HG03565 (cell line): ENCODE results near the gene PKD2L2.
"Not testable (repeated sequence)": the region's sequence is repeated elsewhere in the genome, so short reads cannot be mapped to it uniquely, and the experiment has no call there.

Experiments
- ATAC-seq: cut with Tn5 transposase; IDR thresholded peaks from one replicate; pipeline ENCODE4 v1.9.1; 2021; ENCODE audit warnings: mild to moderate bottlenecking, moderate library complexity; ENCODE audit not compliant: unreplicated experiment

PKD2L2 gene

GRCh38 chr5:137887831-137888230, 1.4 kb upstream of the PKD2L2 start:
- ATAC-seq = no peak

GRCh38 chr5:137888466-137888862, 793 bp upstream of the PKD2L2 start:
- ATAC-seq = no peak

- ATAC-seq = no peak
These were observed 1.6 kb downstream of the PKD2L2 start for GRCh38 chr5:137890845-137891244.

DNA sequence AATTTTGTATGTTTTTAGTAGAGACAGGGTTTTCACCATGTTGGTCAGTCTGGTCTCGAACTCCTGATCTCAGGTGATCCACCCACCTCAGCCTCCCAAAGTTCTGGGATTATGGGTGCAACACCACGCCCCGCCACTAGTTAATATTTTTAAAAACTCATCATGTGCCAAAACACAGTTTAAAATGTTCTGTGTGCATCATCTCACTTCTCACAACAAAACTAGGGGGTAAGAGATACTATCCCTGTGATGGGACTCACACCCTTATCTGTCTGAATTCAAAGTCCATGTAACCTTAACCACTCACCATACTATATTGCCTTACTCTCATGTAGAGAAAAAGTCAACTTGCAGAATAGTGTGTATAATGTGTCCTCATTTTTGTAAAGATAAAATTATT, 2.6 kb downstream of the PKD2L2 start:
- ATAC-seq = no peak

- no peak for ATAC-seq
These were observed 5.3 kb downstream of the PKD2L2 start for GRCh38 chr5:137894586-137894985.

- ATAC-seq = no peak
These were observed 7.3 kb downstream of the PKD2L2 start for GRCh38 chr5:137896560-137896959.

DNA sequence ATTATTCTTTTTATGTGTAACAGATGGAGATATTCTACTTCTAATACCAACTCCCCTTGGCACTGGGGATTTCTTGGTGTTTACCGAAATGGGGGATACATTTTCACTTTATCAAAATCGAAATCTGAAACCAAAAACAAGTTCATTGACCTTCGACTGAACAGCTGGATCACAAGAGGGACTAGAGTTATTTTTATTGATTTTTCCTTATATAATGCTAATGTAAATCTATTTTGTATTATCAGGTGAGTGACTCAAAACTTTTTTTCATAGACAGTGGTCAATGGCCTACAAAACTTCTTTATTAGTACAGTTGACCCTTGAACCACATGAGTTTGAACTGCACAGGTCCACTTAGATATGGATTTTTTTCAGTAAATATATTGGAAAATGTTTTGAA, 10.2 kb downstream of the PKD2L2 start:
- ATAC-seq = no peak

DNA sequence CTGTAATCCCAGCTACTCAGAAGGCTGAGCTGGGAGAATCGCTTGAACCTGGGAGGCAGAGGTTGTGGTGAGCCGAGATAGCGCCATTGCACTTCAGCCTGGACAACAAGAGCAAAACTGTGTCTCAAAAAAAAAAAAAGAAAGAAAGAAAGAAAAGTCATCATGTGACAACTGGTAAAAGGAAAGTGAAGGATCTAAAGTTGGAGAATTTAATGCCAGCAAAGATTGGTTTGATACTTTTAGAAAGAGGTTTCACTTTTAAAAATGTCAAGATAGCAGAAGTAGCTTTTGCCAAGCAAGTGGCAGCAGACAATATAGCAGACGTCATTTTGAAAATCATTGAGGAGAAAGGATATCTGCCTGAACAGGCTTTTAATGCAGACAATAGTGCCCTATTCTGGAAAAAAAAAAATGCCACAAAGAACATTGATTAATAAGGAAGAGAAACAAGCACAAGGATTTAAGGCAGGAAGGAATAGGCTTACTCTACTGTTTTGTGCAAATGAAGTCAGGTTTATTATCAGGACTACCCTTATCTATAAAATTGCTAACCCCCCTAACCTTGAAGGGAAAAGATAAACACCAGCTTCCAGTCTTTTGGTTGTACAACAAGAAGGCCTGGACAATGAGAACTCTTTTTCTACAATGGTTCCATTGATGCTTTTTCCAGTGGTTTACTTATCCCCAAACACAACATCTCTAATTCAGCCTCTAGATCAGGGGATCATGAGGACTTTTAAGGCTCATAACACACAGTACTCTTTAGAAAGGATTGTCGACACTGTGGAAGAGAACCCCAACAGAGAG, 12.0 kb downstream of the PKD2L2 start:
- no peak for ATAC-seq

GRCh38 chr5:137902408-137903133, 13.3 kb downstream of the PKD2L2 start:
- ATAC-seq = no peak

- no peak for ATAC-seq
These were observed 25.5 kb downstream of the PKD2L2 start for GRCh38 chr5:137914758-137915157.

GRCh38 chr5:137916923-137917322, 27.7 kb downstream of the PKD2L2 start:
- ATAC-seq = no peak

GRCh38 chr5:137921931-137922330, 32.7 kb downstream of the PKD2L2 start:
- no peak for ATAC-seq

GRCh38 chr5:137923856-137924255, 34.6 kb downstream of the PKD2L2 start:
- ATAC-seq = no peak

- no peak for ATAC-seq
These were observed 43.5 kb downstream of the PKD2L2 start for GRCh38 chr5:137932800-137933199.

DNA sequence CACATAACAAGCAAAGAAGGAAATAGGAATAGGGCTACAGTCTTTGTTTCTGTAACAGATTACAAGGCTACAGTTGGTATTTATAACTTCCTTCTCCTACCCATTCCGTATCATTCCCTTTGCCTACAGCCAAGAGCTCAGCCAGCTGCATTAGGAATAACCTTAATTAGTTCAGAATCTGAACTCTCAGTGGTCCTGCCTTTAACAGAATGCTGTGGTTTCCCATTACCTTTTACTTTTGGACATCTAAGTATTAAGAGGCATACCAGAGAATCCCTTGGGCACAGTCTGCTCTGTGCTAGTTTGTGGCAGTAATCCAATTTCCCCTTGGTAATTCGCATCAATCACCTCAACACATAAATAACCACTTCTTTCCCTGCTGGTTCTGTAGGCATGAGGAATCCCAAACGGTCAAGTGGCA, 44.2 kb downstream of the PKD2L2 start:
- no peak for ATAC-seq

GRCh38 chr5:137935190-137935589, 45.9 kb downstream of the PKD2L2 start:
- no peak for ATAC-seq

DNA sequence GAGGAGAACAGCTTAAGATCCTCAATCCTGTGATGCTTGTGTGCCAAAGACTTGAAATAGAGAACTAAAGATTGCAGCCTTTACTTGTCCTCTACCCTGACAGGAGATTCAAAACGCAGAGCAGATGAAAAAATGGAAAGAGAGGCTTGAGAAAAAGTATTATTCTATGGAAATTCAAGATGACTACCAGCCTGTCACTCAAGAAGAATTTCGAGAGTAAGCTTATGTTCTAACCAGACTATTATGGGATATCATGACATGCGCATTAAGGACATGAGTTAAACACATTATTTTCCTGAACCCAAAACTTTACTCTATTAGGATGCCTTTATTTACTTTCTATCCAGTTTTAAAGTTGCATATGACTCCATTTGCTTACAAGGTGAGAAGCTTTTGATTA, 46.4 kb downstream of the PKD2L2 start:
- ATAC-seq = no peak

DNA sequence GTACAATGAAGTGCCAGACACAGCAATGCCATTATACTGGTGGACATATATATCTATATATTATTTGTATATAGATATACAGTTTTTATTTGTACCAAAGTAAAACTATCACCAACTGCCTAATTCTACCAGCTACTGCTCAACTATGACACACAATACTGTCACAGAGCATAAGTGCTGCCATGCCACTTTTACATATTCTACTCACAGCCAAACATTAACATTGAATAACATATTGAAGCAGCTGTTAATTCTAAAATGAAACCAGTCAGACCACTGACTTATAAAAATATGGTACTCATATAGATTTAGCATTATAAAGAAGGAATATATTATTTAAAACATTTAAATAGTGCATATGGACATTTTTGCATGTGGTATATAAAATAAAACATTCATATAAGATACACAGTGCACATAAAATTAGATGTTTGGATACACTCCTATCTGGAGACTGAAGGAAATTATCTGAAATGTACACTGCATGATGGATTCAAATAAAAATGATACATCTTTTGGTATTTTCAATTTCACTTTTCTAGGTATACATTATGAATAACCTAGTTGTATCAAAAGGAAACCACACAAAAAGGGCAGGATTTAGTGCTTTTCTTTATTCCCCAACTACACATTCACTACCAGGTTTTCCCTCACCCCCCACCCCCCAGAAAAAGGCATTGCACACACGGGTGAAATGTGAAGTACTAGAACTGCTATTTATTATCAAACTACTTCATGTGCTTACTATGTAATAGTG, 48.9 kb downstream of the PKD2L2 start:
- ATAC-seq = no peak

DNA sequence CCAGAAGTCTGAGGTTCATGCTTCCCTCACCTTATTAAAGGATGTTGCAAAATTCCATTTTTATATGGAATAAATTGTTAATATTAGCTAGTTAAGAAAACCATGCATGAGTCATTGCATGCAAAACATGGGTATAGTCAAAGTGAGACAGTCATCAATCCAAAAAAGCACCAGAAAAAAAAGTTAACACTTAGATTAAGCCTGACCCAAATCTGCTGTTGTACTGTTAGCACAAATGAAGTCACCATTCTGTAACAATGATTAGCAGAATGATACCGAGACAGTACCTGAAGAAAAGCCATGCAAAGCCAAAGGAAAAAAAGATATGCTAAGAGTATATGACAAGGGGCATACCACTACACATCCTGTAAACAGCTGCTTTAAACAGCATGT, 49.5 kb downstream of the PKD2L2 start:
- ATAC-seq = no peak

DNA sequence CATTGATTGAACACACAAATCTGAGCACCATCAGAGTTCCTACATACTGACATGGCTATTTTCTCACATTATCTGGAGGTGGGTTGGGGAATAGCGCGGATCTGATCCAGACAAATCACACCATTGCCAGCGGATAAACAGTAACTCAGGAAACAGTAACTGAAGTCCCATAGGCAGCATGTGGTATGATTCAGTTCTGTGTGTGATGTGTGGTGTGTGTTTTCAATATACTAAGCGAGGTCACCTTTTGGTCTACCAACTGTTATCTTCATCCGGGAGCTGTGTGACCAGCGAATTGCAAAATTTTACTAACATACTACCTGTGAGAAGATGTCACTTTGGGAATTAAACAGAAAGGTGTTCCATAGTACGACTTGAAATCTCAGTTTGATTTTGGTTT, 50.1 kb downstream of the PKD2L2 start:
- ATAC-seq = no peak

DNA sequence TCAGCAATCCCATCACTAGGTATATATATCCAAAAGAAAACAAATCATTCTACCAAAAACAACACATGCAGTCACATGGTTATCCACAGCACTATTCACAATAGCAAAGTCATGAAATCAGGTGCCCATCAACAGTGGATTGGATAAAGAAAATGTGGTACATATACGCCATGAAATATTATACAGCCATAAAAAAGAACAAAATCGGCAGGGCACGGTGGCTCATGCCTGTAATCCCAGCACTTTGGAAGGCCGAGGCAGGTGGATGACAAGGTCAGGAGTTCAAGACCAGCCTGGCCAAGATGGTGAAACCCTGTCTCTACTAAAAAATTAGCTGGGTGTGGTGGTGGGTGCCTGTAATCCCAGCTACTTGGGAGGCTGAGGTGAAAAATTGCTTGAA, 55.0 kb downstream of the PKD2L2 start:
- ATAC-seq = not testable (repeated sequence)

DNA sequence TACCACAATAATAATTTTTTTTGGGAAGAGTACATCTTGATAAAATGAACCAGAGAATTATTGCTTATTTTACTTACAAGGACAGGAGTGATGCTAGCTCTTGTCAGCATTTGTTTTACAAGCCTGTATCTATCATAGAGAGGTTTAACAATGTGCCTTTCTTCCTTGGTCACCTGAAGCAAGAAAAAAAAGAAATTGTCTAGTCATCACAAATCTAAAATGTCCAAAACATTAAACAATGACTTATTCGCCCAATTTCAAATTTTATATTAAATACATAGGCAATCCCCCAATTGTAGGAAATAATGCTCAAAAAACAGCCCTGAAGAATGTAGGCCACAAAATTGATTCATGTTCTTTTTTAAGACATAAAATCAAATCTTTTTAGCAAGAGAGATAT, 56.6 kb downstream of the PKD2L2 start:
- ATAC-seq = no peak
